ENCODE measurements around the gene AP2B1.

Gene AP2B1

DNA sequence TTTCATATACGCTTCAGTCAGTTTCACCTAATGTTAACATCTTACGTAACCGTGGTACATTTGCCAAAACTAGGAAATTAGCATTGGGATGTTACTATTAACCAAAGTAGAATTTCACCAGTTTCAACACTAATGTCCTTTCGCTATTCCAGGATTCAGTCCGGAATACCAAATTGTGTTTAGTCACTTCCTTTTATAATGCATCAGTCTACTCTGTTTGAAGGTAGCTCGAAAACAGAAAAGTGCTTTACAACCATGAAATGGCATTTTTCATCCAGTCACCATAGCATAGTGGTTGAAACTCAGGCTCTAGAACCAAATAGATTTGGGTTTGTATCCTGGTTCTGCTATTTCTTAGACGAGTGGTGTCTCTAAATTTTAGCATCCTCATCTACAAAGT, 29.4 kb downstream of the AP2B1 start:
- POLR2A ChIA-PET, result no interaction called here
- peaks cover 18 to 34% of the 10 kb centered on the region in 2 experiments for H3K36me3 ChIP-seq (ENCODE audit: control insufficient read depth in 2 of 2, insufficient read depth in 1 of 2, low read length in 2 of 2)
- H3K4me1 ChIP-seq (ENCODE audit: control insufficient read depth, insufficient read depth, low read length), result peaks cover 9% of the 10 kb centered on the region
- CTCF ChIA-PET, result interaction anchor here (6.2 kb wide), 1 partner anchor 130 kb away, joined by 321 read pairs; no protein-coding TSS in a partner anchor
- H3K9me3 ChIP-seq (ENCODE audit: control insufficient read depth, insufficient read depth, low read depth, low read length), result no peaks in the 10 kb centered on the region
- TF ChIP-seq ZFP69B (tag by site-specific recombination; IDR thresholded peaks at IDR 0.05) (no peak), ZBTB7A (tag by site-specific recombination; IDR thresholded peaks at IDR 0.05; ENCODE audit: low read depth) (no peak), ZSCAN18 (tag by site-specific recombination; IDR thresholded peaks at IDR 0.05) (no peak), ZNF510 (tag by site-specific recombination; IDR thresholded peaks at IDR 0.05; ENCODE audit: insufficient replicate concordance) (no peak), ZNF362 (tag by site-specific recombination; IDR thresholded peaks at IDR 0.05) (no peak), KLF10 (tag by site-specific recombination; IDR thresholded peaks at IDR 0.05) (no peak)
- TF ChIP-seq, protein P1, sequence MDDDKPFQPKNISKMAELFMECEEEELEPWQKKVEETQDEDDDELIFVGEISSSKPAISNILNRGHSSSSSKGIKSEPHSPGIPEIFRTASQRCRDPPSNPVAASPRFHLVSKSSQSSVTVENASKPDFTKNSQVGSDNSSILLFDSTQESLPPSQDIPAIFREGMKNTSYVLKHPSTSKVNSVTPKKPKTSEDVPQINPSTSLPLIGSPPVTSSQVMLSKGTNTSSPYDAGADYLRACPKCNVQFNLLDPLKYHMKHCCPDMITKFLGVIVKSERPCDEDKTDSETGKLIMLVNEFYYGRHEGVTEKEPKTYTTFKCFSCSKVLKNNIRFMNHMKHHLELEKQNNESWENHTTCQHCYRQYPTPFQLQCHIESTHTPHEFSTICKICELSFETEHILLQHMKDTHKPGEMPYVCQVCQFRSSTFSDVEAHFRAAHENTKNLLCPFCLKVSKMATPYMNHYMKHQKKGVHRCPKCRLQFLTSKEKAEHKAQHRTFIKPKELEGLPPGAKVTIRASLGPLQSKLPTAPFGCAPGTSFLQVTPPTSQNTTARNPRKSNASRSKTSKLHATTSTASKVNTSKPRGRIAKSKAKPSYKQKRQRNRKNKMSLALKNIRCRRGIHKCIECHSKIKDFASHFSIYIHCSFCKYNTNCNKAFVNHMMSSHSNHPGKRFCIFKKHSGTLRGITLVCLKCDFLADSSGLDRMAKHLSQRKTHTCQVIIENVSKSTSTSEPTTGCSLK (tag by site-specific recombination; IDR thresholded peaks at IDR 0.05), result no peak
- TF ChIP-seq, protein P2, sequence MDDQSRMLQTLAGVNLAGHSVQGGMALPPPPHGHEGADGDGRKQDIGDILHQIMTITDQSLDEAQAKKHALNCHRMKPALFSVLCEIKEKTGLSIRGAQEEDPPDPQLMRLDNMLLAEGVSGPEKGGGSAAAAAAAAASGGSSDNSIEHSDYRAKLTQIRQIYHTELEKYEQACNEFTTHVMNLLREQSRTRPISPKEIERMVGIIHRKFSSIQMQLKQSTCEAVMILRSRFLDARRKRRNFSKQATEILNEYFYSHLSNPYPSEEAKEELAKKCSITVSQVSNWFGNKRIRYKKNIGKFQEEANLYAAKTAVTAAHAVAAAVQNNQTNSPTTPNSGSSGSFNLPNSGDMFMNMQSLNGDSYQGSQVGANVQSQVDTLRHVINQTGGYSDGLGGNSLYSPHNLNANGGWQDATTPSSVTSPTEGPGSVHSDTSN (CRISPR knock-in tag; IDR thresholded peaks at IDR 0.05), result no peak
- H3K27ac ChIP-seq (ENCODE audit: extremely low read depth, low read depth, low read length), result no peak overlapping the region
- no peak overlapping the region for H3K4me3 ChIP-seq (ENCODE audit: low read depth, low read length)

DNA sequence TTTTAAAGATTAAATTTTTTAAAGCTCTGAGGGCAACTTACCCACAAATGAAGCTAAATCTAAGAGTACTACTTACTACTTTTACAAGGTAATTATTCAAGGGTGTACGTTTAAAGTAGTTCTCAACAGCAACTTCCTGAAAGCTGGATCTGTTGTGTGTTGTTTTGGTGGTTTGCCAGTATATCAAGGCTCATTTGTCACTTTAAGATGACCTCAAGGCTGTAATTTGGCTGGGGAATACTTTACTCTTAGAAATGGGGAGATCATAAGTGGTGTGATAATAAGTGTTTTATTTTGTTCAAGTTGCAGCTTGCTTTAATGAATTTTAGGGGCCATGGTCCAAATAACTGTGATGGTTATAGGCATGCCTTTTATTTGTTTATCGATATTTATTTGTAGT, 30.4 kb downstream of the AP2B1 start:
- peaks cover 12 to 27% of the 10 kb centered on the region in 2 experiments for H3K36me3 ChIP-seq (ENCODE audit: control insufficient read depth in 2 of 2, insufficient read depth in 1 of 2, low read length in 2 of 2)
- TF ChIP-seq ZSCAN30 (tag by site-specific recombination; IDR thresholded peaks at IDR 0.05) (no peak), ZNF510 (tag by site-specific recombination; IDR thresholded peaks at IDR 0.05; ENCODE audit: insufficient replicate concordance) (no peak), ZFP3 (tag by site-specific recombination; IDR thresholded peaks at IDR 0.05; ENCODE audit: low read depth) (no peak), ZNF366 (tag by site-specific recombination; conservative IDR thresholded peaks at IDR 0.05) (0 out of 2 replicates have a peak, but pooled peaks have one; percentile 27), KLF7 (tag by site-specific recombination; IDR thresholded peaks at IDR 0.05; ENCODE audit: borderline replicate concordance) (no peak), ZNF747 (tag by site-specific recombination; IDR thresholded peaks at IDR 0.05) (no peak), MEIS1 (CRISPR knock-in tag; IDR thresholded peaks at IDR 0.05; ENCODE audit: borderline replicate concordance) (no peak), OSR2 (tag by site-specific recombination; IDR thresholded peaks at IDR 0.05) (peak; percentile 36; the same call in 1 of the 2 replicates), PRDM10 (tag by site-specific recombination; IDR thresholded peaks at IDR 0.05) (0 out of 2 replicates have a peak, but pooled peaks have one; percentile 31), SP7 (tag by site-specific recombination; IDR thresholded peaks at IDR 0.05) (peak; percentile 86), BCL11A (tag by site-specific recombination; IDR thresholded peaks at IDR 0.05; ENCODE audit: low read depth) (no peak)
- TF ChIP-seq, protein P3, sequence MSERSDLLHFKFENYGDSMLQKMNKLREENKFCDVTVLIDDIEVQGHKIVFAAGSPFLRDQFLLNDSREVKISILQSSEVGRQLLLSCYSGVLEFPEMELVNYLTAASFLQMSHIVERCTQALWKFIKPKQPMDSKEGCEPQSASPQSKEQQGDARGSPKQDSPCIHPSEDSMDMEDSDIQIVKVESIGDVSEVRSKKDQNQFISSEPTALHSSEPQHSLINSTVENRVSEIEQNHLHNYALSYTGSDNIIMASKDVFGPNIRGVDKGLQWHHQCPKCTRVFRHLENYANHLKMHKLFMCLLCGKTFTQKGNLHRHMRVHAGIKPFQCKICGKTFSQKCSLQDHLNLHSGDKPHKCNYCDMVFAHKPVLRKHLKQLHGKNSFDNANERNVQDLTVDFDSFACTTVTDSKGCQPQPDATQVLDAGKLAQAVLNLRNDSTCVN (tag by site-specific recombination; optimal IDR thresholded peaks at IDR 0.05), result no peak
- TF ChIP-seq, protein P4, sequence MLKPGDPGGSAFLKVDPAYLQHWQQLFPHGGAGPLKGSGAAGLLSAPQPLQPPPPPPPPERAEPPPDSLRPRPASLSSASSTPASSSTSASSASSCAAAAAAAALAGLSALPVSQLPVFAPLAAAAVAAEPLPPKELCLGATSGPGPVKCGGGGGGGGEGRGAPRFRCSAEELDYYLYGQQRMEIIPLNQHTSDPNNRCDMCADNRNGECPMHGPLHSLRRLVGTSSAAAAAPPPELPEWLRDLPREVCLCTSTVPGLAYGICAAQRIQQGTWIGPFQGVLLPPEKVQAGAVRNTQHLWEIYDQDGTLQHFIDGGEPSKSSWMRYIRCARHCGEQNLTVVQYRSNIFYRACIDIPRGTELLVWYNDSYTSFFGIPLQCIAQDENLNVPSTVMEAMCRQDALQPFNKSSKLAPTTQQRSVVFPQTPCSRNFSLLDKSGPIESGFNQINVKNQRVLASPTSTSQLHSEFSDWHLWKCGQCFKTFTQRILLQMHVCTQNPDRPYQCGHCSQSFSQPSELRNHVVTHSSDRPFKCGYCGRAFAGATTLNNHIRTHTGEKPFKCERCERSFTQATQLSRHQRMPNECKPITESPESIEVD (tag by site-specific recombination; IDR thresholded peaks at IDR 0.05), result peak; percentile 59
- H3K4me3 ChIP-seq (ENCODE audit: low read depth, low read length), result no peak overlapping the region
- no peaks in the 10 kb centered on the region for H3K9me3 ChIP-seq (ENCODE audit: control insufficient read depth, insufficient read depth, low read depth, low read length)
- H3K4me1 ChIP-seq (ENCODE audit: control insufficient read depth, insufficient read depth, low read length), result peaks cover 9% of the 10 kb centered on the region
- ChIA-PET POLR2A (no interaction called here), CTCF (interaction anchor here (1.0 to 3.1 kb wide), 3 partner anchors 131 to 188 kb away, joined by 3 to 24 read pairs (median 6); no protein-coding TSS in a partner anchor)
- no peak overlapping the region for H3K27ac ChIP-seq (ENCODE audit: extremely low read depth, low read depth, low read length)
